SIG-M5 treated with dmso at 0.1 percent for 504 hours (cell line): ENCODE results near the gene MAST4.

Source experiments
- DNase-seq: peaks from one replicate; lab custom pipeline; 2025; ENCODE audit not compliant: unreplicated experiment; lab: John Stamatoyannopoulos, UW

MAST4 gene

GRCh38 chr5:67009028-67009427, 412.8 kb downstream of the MAST4 start:
- DNase-seq: no peak

GRCh38 chr5:67010684-67011409, 414.7 kb downstream of the MAST4 start:
- no peak for DNase-seq

GRCh38 chr5:67011422-67011821, 415.2 kb downstream of the MAST4 start:
- no peak for DNase-seq

GRCh38 chr5:67012171-67012570, 416.0 kb downstream of the MAST4 start:
- DNase-seq: no peak

GRCh38 chr5:67013719-67014118, 417.5 kb downstream of the MAST4 start:
- DNase-seq: no peak

GRCh38 chr5:67014191-67014590, 418.0 kb downstream of the MAST4 start:
- no peak for DNase-seq

GRCh38 chr5:67014957-67015400, 418.8 kb downstream of the MAST4 start:
- DNase-seq: no peak

GRCh38 chr5:67015541-67016191, 419.5 kb downstream of the MAST4 start:
- DNase-seq: no peak

GRCh38 chr5:67019065-67019845, 423.1 kb downstream of the MAST4 start:
- no peak for DNase-seq

- DNase-seq: no peak
Measured at GRCh38 chr5:67020096-67020615, 424.0 kb downstream of the MAST4 start.

GRCh38 chr5:67021031-67021430, 424.8 kb downstream of the MAST4 start:
- no peak for DNase-seq

- DNase-seq: no peak
Measured at GRCh38 chr5:67021521-67021920, 425.3 kb downstream of the MAST4 start.

- no peak for DNase-seq
Measured at GRCh38 chr5:67021962-67022361, 425.8 kb downstream of the MAST4 start.

- DNase-seq: no peak
Measured at GRCh38 chr5:67025457-67025856, 429.3 kb downstream of the MAST4 start.

GRCh38 chr5:67026278-67026677, 430.1 kb downstream of the MAST4 start:
- no peak for DNase-seq

- DNase-seq: no peak
Measured at GRCh38 chr5:67027171-67027570, 431.0 kb downstream of the MAST4 start.

GRCh38 chr5:67028371-67028770, 432.2 kb downstream of the MAST4 start:
- DNase-seq: no peak

- DNase-seq: no peak
Measured at GRCh38 chr5:67028941-67029340, 432.7 kb downstream of the MAST4 start.

GRCh38 chr5:67029481-67029880, 433.3 kb downstream of the MAST4 start:
- DNase-seq: no peak

- DNase-seq: no peak
Measured at GRCh38 chr5:67030289-67031056, 434.3 kb downstream of the MAST4 start.

- DNase-seq: no peak
Measured at GRCh38 chr5:67031057-67031443, 434.9 kb downstream of the MAST4 start.
